Adrenal gland (tissue), 12 donors: Measurements from ENCODE around the gene KAZN. TPM values are rescaled to one million over a fixed set of nuclear protein-coding genes. Genes with fewer than 3 reads are reported as not detected.
A peak's percentile ranks its signal among the peaks of the same experiment; 100 is the strongest.

ENCODE experiments used
- DNase-seq, 7 donors: peaks; one replicate each; pipeline ENCODE4 v3.0.0-alpha.2; 2019 to 2020
- H3K27ac ChIP-seq, 5 donors: fragments of 200-600 bp; sonication (generic) in 4 of 5; 1 replicate in 3 of 5; 2 replicates in 2 of 5; pipeline versions ENCODE4 v1.5.1 to v1.8.0; 2016 to 2020; ENCODE audit warnings: mild to moderate bottlenecking in 1 of 5
- H3K27me3 ChIP-seq: fragments of 200-600 bp; 2 replicates; pipeline ENCODE4 v1.8.0; 2021
- H3K36me3 ChIP-seq, 2 donors: fragments of 200-600 bp; replicated peaks in 1 of 2; 1 replicate in 1 of 2; 2 replicates in 1 of 2; pipeline versions ENCODE4 v1.5.1 to v1.8.0; 2018 to 2022
- H3K4me1 ChIP-seq, 2 donors: fragments of 200-600 bp; replicated peaks in 1 of 2; 1 replicate in 1 of 2; 2 replicates in 1 of 2; pipeline versions ENCODE4 v1.5.1 to v1.8.0; 2018 to 2021
- H3K4me3 ChIP-seq, 4 donors: fragments of 200-600 bp; sonication (generic) in 3 of 4; one replicate each; pipeline ENCODE4 v1.5.1; 2016 to 2018
- H3K9me3 ChIP-seq, 3 donors: fragments of 200-600 bp; sonication (generic) in 1 of 3; replicated peaks in 1 of 3; 1 replicate in 2 of 3; 2 replicates in 1 of 3; pipeline versions ENCODE4 v1.5.1 to v1.8.0; 2016 to 2021
- POLR2A ChIP-seq, 2 donors: fragments of 450-650 bp; IDR thresholded peaks; one replicate each; pipeline ENCODE4 v1.6.1; 2017; ENCODE audit warnings: antibody characterized with exemption in 2 of 2, mild to moderate bottlenecking in 2 of 2, moderate library complexity in 1 of 2
- WGBS, 4 donors: extraction: QIAGEN DNeasy Blood & Tissue Kit in 2 of 4; methylation state at CpG; one replicate each; pipeline versions ENCODE4 v1.1.5 to v1.1.7; 2013 to 2017; 5-methylcytosine and 5-hydroxymethylcytosine counted together
- intact Hi-C, 2 donors: fragments of 100-400 bp; cut with DNase I; formaldehyde crosslinking; loops; one replicate each; pipeline versions ENCODE4 v1.14.1 to v1.15.0; 2022 to 2023
- polyA plus RNA-seq, 3 donors: library from polyadenylated mRNA; stranded (reverse); fragments of 200-250 nt in 2 of 3; fragments of 350-450 nt in 1 of 3; fragmentation: Illumina TruSeq in 1 of 3; extraction: RNeasy Lipid Tissue Mini Kit (QIAGEN cat#74804) in 1 of 3; gene quantifications; one replicate each; pipeline ENCODE4 v1.2.3, GENCODE V29; 2013 to 2014
- total RNA-seq, 9 donors: library from RNA; depleted of rRNA in 4 of 9; stranded (reverse); fragments of >200 nt in 4 of 9; fragments of 120-200 nt in 1 of 9; fragmentation: NEBNext Ultra II Directional in 1 of 9; extraction: Animal tissue kit (Norgen Biotek cat#: 25700) in 1 of 9; gene quantifications; one replicate each; pipeline versions ENCODE4 v1.1.0 to v1.2.4, GENCODE V29; 2013 to 2023
- TF ChIP-seq, protein P1 (sequence below), 6 experiments: fragments of 450-650 bp in 4 of 6; fragments of 200-600 bp in 2 of 6; sonication (generic) in 1 of 6; IDR thresholded peaks; 1 replicate in 5 of 6; 2 replicates in 1 of 6; pipeline versions ENCODE4 v1.5.1 to v1.8.0; 2016 to 2021; ENCODE audit warnings: antibody characterized with exemption in 6 of 6, mild to moderate bottlenecking in 2 of 6, moderate library complexity in 1 of 6
- donor health status: healthy with polysubstance abuse.
- donor health status: Bipolar disorder and iron deficiency.
- donor health status: DM: yes; HTN: yes; CAD: no.
- donor health status: DM: no; HTN: no; CAD: no.
- donor health status: DM: no; HTN: no; CAD: no.
- donor health status: DM: yes; HTN: yes; CAD: no.

The KAZN gene
- total and polyA plus RNA-seq, 12 donors: 5.9 to 63.4 (median 29.5) TPM

- Histone ChIP-seq H3K9me3 (peaks cover 0 to 9% (median 0%) of the 10 kb centered on the region in 3 donors), H3K4me1 (peaks cover 18 to 49% of the 10 kb centered on the region in 2 donors), H3K36me3 (no peaks in the 10 kb centered on the region), H3K27me3 (no peaks in the 10 kb centered on the region), H3K27ac (peak overlapping the region; percentile 28 to 87 (median 72)), H3K4me3 (no peak overlapping the region)
- intact Hi-C loops: no loop called here
- WGBS, 4 donors: 61 to 74% (median 65%) methylated on average over 5 of the region's 5 CpGs
- no peak for TF ChIP-seq POLR2A (IDR thresholded peaks at IDR 0.05)
- TF ChIP-seq, protein P1, sequence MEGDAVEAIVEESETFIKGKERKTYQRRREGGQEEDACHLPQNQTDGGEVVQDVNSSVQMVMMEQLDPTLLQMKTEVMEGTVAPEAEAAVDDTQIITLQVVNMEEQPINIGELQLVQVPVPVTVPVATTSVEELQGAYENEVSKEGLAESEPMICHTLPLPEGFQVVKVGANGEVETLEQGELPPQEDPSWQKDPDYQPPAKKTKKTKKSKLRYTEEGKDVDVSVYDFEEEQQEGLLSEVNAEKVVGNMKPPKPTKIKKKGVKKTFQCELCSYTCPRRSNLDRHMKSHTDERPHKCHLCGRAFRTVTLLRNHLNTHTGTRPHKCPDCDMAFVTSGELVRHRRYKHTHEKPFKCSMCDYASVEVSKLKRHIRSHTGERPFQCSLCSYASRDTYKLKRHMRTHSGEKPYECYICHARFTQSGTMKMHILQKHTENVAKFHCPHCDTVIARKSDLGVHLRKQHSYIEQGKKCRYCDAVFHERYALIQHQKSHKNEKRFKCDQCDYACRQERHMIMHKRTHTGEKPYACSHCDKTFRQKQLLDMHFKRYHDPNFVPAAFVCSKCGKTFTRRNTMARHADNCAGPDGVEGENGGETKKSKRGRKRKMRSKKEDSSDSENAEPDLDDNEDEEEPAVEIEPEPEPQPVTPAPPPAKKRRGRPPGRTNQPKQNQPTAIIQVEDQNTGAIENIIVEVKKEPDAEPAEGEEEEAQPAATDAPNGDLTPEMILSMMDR (IDR thresholded peaks at IDR 0.05): no peak
- DNase-seq: no peak
Observed at GRCh38 chr1:14970799-14971141, 372.3 kb downstream of the KAZN start.

- peaks cover 0 to 9% (median 0%) of the 10 kb centered on the region in 3 donors for H3K9me3 ChIP-seq
- H3K4me3 ChIP-seq: no peak overlapping the region
- peaks cover 18 to 49% of the 10 kb centered on the region in 2 donors for H3K4me1 ChIP-seq
- DNase-seq: no peak
- H3K27me3 ChIP-seq: no peaks in the 10 kb centered on the region
- 84 to 91% (median 88%) methylated on average over 12 of the region's 12 CpGs for WGBS, 4 donors
- no peaks in the 10 kb centered on the region for H3K36me3 ChIP-seq
- intact Hi-C loops: no loop called here
- TF ChIP-seq, protein P1 (IDR thresholded peaks at IDR 0.05): no peak
- no peak for TF ChIP-seq POLR2A (IDR thresholded peaks at IDR 0.05)
- H3K27ac ChIP-seq: peak overlapping the region in 4 of 5 donors; percentile 28 to 87 (median 74)
Observed at GRCh38 chr1:14971221-14971620, 372.7 kb downstream of the KAZN start.

DNA sequence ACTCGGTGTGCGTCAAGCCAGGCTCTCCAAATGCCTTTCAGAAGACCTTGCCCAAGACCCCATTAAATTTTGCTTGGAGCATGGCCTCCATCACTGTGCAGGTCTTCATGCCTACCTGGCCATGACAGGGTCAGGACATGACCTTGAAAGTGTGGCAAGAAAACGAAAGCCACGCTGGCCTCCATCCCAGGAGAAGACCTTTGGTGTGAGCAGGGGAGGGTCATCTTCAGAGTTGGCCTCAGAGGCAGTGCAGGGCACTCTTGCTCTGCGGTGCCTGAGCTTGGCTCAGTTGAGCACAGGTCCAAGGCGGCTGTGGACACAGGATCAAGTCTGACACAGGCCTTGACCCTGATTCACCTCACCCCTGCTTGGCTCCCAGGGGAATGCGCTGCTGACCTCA is 373.6 kb downstream of the KAZN start:
- H3K27me3 ChIP-seq: no peaks in the 10 kb centered on the region
- peak in 3 of 7 donors; percentile 32 to 41 (median 41) for DNase-seq
- intact Hi-C loops: no loop called here
- 44 to 56% (median 51%) methylated on average over 7 of the region's 7 CpGs for WGBS, 4 donors
- TF ChIP-seq POLR2A (IDR thresholded peaks at IDR 0.05): no peak
- TF ChIP-seq, protein P1 (IDR thresholded peaks at IDR 0.05): no peak
- no peaks in the 10 kb centered on the region for H3K36me3 ChIP-seq
- peak overlapping the region in 2 of 5 donors; percentile 51 to 87 for H3K27ac ChIP-seq
- peaks cover 0 to 9% (median 0%) of the 10 kb centered on the region in 3 donors for H3K9me3 ChIP-seq
- H3K4me3 ChIP-seq: no peak overlapping the region
- peaks cover 18 to 49% of the 10 kb centered on the region in 2 donors for H3K4me1 ChIP-seq

DNA sequence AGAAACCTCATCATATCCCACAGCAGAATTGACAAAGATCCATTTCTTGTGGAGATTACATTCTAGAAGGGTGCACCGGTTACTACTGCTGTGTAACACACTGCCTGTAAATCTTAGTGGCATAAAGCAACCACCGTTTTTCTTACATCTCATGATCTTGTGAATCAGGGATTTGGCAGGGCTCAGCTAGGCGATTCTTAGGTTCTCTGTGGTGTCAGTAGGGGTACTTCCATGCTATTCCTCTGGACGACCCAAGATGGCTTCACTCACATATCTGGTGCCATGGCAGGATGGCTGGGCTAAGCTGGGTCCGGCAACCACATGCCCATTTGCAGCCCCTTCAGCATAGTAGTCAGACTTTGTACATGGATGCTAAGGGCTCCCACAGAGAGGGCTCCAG is 375.3 kb downstream of the KAZN start:
- WGBS, 4 donors: 79 to 98% (median 84%) methylated on average over 5 of the region's 5 CpGs

More for the DNA sequence above, 375.3 kb downstream of the KAZN start:
- DNase-seq: no peak
- TF ChIP-seq, protein P1 (IDR thresholded peaks at IDR 0.05): no peak
- TF ChIP-seq POLR2A (IDR thresholded peaks at IDR 0.05): no peak
- no peak overlapping the region for H3K27ac ChIP-seq
- H3K9me3 ChIP-seq: peaks cover 0 to 9% (median 0%) of the 10 kb centered on the region in 3 donors
- H3K27me3 ChIP-seq: no peaks in the 10 kb centered on the region
- H3K4me1 ChIP-seq: peaks cover 9 to 38% of the 10 kb centered on the region in 2 donors
- H3K36me3 ChIP-seq: no peaks in the 10 kb centered on the region
- intact Hi-C loops: no loop called here
- no peak overlapping the region for H3K4me3 ChIP-seq
